Breast epithelium (tissue), 4 donors: ENCODE data around the gene KIF1B. TPM values are rescaled to one million over a fixed set of nuclear protein-coding genes. Genes with fewer than 3 reads are reported as not detected.
"Not testable (repeated sequence)": the region's sequence is repeated elsewhere in the genome, so short reads cannot be mapped to it uniquely, and the experiment has no call there.

Experiments
- DNase-seq, 2 donors: peaks; one replicate each; pipeline ENCODE4 v3.0.0-alpha.2; 2019; ENCODE audit warnings: low spot score in 2 of 2
- H3K27ac ChIP-seq, 2 donors: fragments of 200-600 bp; sonication (generic) in 1 of 2; one replicate each; pipeline ENCODE4 v1.5.1; 2016 to 2019; ENCODE audit warnings: mild to moderate bottlenecking in 1 of 2
- H3K27me3 ChIP-seq, 2 donors: fragments of 200-600 bp; sonication (generic) in 1 of 2; one replicate each; pipeline versions ENCODE4 v1.5.1 to v1.6.0; 2017 to 2019; ENCODE audit warnings: control low read depth in 1 of 2, mild to moderate bottlenecking in 1 of 2
- H3K36me3 ChIP-seq: fragments of 200-600 bp; one replicate; pipeline ENCODE4 v1.5.1; 2019
- H3K4me1 ChIP-seq, 2 donors: fragments of 200-600 bp; sonication (generic); one replicate each; pipeline ENCODE4 v1.5.1; 2016 to 2019; ENCODE audit warnings: control low read depth in 1 of 2
- H3K4me3 ChIP-seq, 3 donors: fragments of 200-600 bp; sonication (generic); 1 replicate in 2 of 3; 2 replicates in 1 of 3; pipeline ENCODE4 v1.5.1; 2016 to 2019; ENCODE audit warnings: mild to moderate bottlenecking in 3 of 3, moderate library complexity in 2 of 3
- H3K9me3 ChIP-seq, 2 donors: fragments of 200-600 bp; sonication (generic) in 1 of 2; one replicate each; pipeline ENCODE4 v1.5.1; 2016 to 2019; ENCODE audit warnings: control low read depth in 1 of 2
- CTCF ChIP-seq, 3 donors: fragments of 450-650 bp; IDR thresholded peaks; one replicate each; pipeline ENCODE4 v1.5.1; 2016 to 2017; ENCODE audit warnings: antibody characterized with exemption in 3 of 3, mild to moderate bottlenecking in 3 of 3, moderate library complexity in 3 of 3
- POLR2A ChIP-seq: fragments of 450-650 bp; IDR thresholded peaks from one replicate; pipeline ENCODE4 v1.6.1; 2016; ENCODE audit warnings: antibody characterized with exemption, mild to moderate bottlenecking, moderate library complexity
- POLR2AphosphoS5 ChIP-seq, 3 donors: sonication (generic); formaldehyde crosslinking; IDR thresholded peaks; one replicate each; pipeline ENCODE4 v1.6.1; 2017; ENCODE audit warnings: antibody characterized with exemption in 3 of 3
- intact Hi-C: fragments of 100-400 bp; cut with DNase I; formaldehyde crosslinking; loops from one replicate; pipeline ENCODE4 v1.15.1; 2023; ENCODE audit warnings: low total_unique reads
- total RNA-seq, 3 donors: library from RNA; depleted of rRNA; stranded (reverse); fragments of >200 nt; gene quantifications; one replicate each; pipeline ENCODE4 v1.1.0, GENCODE V29; 2016

KIF1B gene
- total RNA-seq, 3 donors from 2014 or later, result 42.6 to 45.7 (median 43.5) TPM

GRCh38 chr1:10257851-10258250, 47.5 kb downstream of the KIF1B start:
- no peaks in the 10 kb centered on the region for H3K4me1 ChIP-seq

GRCh38 chr1:10259547-10259946, 49.2 kb downstream of the KIF1B start:
- H3K27ac ChIP-seq, H3K27me3 ChIP-seq, intact Hi-C loops, H3K9me3 ChIP-seq, DNase-seq, H3K36me3 ChIP-seq, H3K4me1 ChIP-seq, H3K4me3 ChIP-seq: not testable (repeated sequence)

More at GRCh38 chr1:10257851-10258250, 47.5 kb downstream of the KIF1B start:
- Histone ChIP-seq H3K9me3 (no peaks in the 10 kb centered on the region), H3K27ac (no peak overlapping the region), H3K36me3 (peaks cover 8% of the 10 kb centered on the region), H3K4me3 (no peak overlapping the region), H3K27me3 (no peaks in the 10 kb centered on the region)
- DNase-seq, result no peak
- intact Hi-C loops, result no loop called here
- TF ChIP-seq POLR2AphosphoS5 (IDR thresholded peaks at IDR 0.05), result no peak
- no peak for TF ChIP-seq CTCF (IDR thresholded peaks at IDR 0.05)
- no peak for TF ChIP-seq POLR2A

GRCh38 chr1:10263450-10264082, 53.2 kb downstream of the KIF1B start:
- H3K27ac ChIP-seq, result no peak overlapping the region
- TF ChIP-seq POLR2AphosphoS5 (IDR thresholded peaks at IDR 0.05), result no peak
- TF ChIP-seq CTCF (IDR thresholded peaks at IDR 0.05), result no peak
- TF ChIP-seq POLR2A, result no peak
- DNase-seq, result no peak
- peaks cover 8% of the 10 kb centered on the region for H3K36me3 ChIP-seq
- H3K27me3 ChIP-seq, result no peaks in the 10 kb centered on the region
- no peak overlapping the region for H3K4me3 ChIP-seq
- no peaks in the 10 kb centered on the region for H3K4me1 ChIP-seq
- intact Hi-C loops, result no loop called here
- no peaks in the 10 kb centered on the region for H3K9me3 ChIP-seq

- TF ChIP-seq POLR2AphosphoS5 (IDR thresholded peaks at IDR 0.05) (no peak), POLR2A (no peak), CTCF (IDR thresholded peaks at IDR 0.05) (no peak)
- no peaks in the 10 kb centered on the region for H3K27me3 ChIP-seq
- no peaks in the 10 kb centered on the region for H3K9me3 ChIP-seq
- H3K27ac ChIP-seq, result no peak overlapping the region
- no peaks in the 10 kb centered on the region for H3K4me1 ChIP-seq
- DNase-seq, result no peak
- intact Hi-C loops, result no loop called here
- H3K36me3 ChIP-seq, result peaks cover 8% of the 10 kb centered on the region
- H3K4me3 ChIP-seq, result no peak overlapping the region
Measured at GRCh38 chr1:10265027-10265426, 54.7 kb downstream of the KIF1B start.

- DNase-seq, result no peak
- TF ChIP-seq POLR2A (no peak), POLR2AphosphoS5 (IDR thresholded peaks at IDR 0.05) (no peak), CTCF (IDR thresholded peaks at IDR 0.05) (no peak)
- intact Hi-C loops, result no loop called here
- Histone ChIP-seq H3K36me3 (peaks cover 8% of the 10 kb centered on the region), H3K9me3 (no peaks in the 10 kb centered on the region), H3K4me3 (no peak overlapping the region), H3K4me1 (no peaks in the 10 kb centered on the region), H3K27me3 (no peaks in the 10 kb centered on the region), H3K27ac (no peak overlapping the region)
Measured at GRCh38 chr1:10265900-10266299, 55.5 kb downstream of the KIF1B start.

- Histone ChIP-seq H3K36me3 (peaks cover 3% of the 10 kb centered on the region), H3K9me3 (no peaks in the 10 kb centered on the region), H3K27me3 (no peaks in the 10 kb centered on the region), H3K27ac (no peak overlapping the region), H3K4me1 (no peaks in the 10 kb centered on the region), H3K4me3 (no peak overlapping the region)
- intact Hi-C loops, result no loop called here
- no peak for TF ChIP-seq POLR2A
- no peak for TF ChIP-seq POLR2AphosphoS5 (IDR thresholded peaks at IDR 0.05)
- TF ChIP-seq CTCF (IDR thresholded peaks at IDR 0.05), result no peak
- no peak for DNase-seq
Measured at GRCh38 chr1:10267319-10267718, 56.9 kb downstream of the KIF1B start.
